ENCODE measurements around the gene PRG2.

The PRG2 gene

DNA sequence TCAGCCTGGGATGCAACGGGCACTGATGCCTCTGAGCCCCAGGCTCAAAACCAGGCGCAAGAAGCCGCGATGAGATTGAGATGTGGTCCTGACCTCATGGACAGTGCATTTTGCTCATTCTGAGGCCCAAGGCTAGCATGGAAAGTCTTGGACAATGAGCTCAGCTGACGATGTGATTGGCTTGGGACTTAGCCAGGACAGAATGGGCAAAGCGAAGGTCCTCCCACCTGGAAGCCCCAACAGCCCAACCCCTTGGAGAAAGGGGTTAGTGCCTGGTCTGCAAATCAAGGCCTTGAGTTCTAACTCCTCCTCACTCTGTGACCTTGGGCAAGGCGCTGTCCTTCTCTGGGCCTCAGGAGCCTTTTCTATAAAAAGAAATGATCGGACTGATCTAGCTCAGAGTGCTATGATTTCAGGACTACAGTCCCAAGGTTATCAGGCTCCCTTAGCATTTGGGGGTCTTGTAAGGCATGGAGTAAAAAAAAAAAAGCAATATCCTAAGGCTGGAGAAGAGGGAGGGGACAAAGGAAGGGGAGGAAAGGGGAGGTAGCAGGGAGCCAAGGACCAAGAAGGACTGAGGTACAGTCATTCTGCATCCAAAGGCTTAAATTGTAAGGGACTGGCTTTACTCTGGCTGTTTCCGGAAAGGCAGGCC lies 33.8 kb upstream of the PRG2 start:
- peak overlapping the region; percentile 85 for H3K4me3 ChIP-seq (ENCODE audit: low read length)
- H3K4me1 ChIP-seq (ENCODE audit: low read length), result peaks cover 78% of the 10 kb centered on the region
- no peak overlapping the region for H2AFZ ChIP-seq (ENCODE audit: low read depth, low read length)
- TF ChIP-seq EZH2phosphoT487 (IDR thresholded peaks at IDR 0.05; ENCODE audit: low read depth), result no peak
- no peak for TF ChIP-seq CTCF (IDR thresholded peaks at IDR 0.05; ENCODE audit: low read depth, low read length)
- peaks cover 73% of the 10 kb centered on the region for H3K79me2 ChIP-seq (ENCODE audit: low read length)
- peaks cover 69% of the 10 kb centered on the region for H3K36me3 ChIP-seq (replicated peaks; ENCODE audit: low read depth, low read length)
- peaks cover 48% of the 10 kb centered on the region for H4K20me1 ChIP-seq (ENCODE audit: insufficient read depth, low read length)
- peak overlapping the region; percentile 94 for H3K9ac ChIP-seq (ENCODE audit: low read length)
- peak overlapping the region; percentile 92 for H3K4me2 ChIP-seq (ENCODE audit: low read length)
- H3K27me3 ChIP-seq (ENCODE audit: low read depth, low read length), result no peaks in the 10 kb centered on the region
- peak overlapping the region; percentile 94 for H3K27ac ChIP-seq (ENCODE audit: low read length)
- H3K9me3 ChIP-seq (ENCODE audit: insufficient read depth, low read length), result no peaks in the 10 kb centered on the region

- Histone ChIP-seq H3K9ac (ENCODE audit: low read length) (peak overlapping the region; percentile 34), H3K36me3 (replicated peaks; ENCODE audit: low read depth, low read length) (peaks cover 82% of the 10 kb centered on the region), H3K4me1 (ENCODE audit: low read length) (peaks cover 90% of the 10 kb centered on the region), H3K27me3 (ENCODE audit: low read depth, low read length) (no peaks in the 10 kb centered on the region), H2AFZ (ENCODE audit: low read depth, low read length) (no peak overlapping the region), H3K79me2 (ENCODE audit: low read length) (peaks cover 89% of the 10 kb centered on the region), H3K4me3 (ENCODE audit: low read length) (peak overlapping the region; percentile 85), H3K4me2 (ENCODE audit: low read length) (peak overlapping the region; percentile 92), H3K27ac (ENCODE audit: low read length) (peak overlapping the region; percentile 94), H4K20me1 (ENCODE audit: insufficient read depth, low read length) (peaks cover 64% of the 10 kb centered on the region), H3K9me3 (ENCODE audit: insufficient read depth, low read length) (no peaks in the 10 kb centered on the region)
- TF ChIP-seq CTCF (IDR thresholded peaks at IDR 0.05; ENCODE audit: low read depth, low read length), result no peak
- TF ChIP-seq EZH2phosphoT487 (IDR thresholded peaks at IDR 0.05; ENCODE audit: low read depth), result no peak
Observed at GRCh38 chr11:57422669-57423068, 32.2 kb upstream of the PRG2 start.

GRCh38 chr11:57421805-57422204 lies 31.4 kb upstream of the PRG2 start:
- Histone ChIP-seq H3K36me3 (replicated peaks; ENCODE audit: low read depth, low read length) (peaks cover 90% of the 10 kb centered on the region), H3K27ac (ENCODE audit: low read length) (peak overlapping the region; percentile 94), H3K9me3 (ENCODE audit: insufficient read depth, low read length) (no peaks in the 10 kb centered on the region), H3K79me2 (ENCODE audit: low read length) (peaks cover 97% of the 10 kb centered on the region), H3K27me3 (ENCODE audit: low read depth, low read length) (no peaks in the 10 kb centered on the region), H3K4me3 (ENCODE audit: low read length) (0 out of 2 replicates have a peak overlapping the region, but pooled peaks have one; percentile 1), H4K20me1 (ENCODE audit: insufficient read depth, low read length) (peaks cover 73% of the 10 kb centered on the region), H3K4me1 (ENCODE audit: low read length) (peaks cover 92% of the 10 kb centered on the region), H2AFZ (ENCODE audit: low read depth, low read length) (no peak overlapping the region), H3K4me2 (ENCODE audit: low read length) (peak overlapping the region; percentile 92), H3K9ac (ENCODE audit: low read length) (no peak overlapping the region)
- no peak for TF ChIP-seq EZH2phosphoT487 (IDR thresholded peaks at IDR 0.05; ENCODE audit: low read depth)
- TF ChIP-seq CTCF (IDR thresholded peaks at IDR 0.05; ENCODE audit: low read depth, low read length), result no peak

DNA sequence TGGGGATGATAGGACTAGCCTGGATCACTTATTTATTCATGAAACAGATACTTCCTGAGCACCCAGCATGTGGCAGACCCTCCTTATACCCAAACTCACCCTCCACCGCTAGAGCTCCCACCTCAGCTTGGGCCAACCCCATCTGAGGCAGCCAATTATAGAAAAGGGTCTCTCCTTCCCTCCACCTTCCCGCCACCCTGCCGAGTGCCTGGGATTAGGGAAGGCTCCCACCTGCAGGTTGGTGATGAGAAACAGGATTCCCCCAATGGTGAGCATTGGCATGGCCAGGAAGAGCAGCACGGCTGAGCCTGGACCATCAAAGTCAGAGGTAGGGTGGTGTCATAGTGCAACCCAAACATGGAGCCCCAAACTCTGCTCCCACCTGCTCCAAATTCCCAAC lies 30.6 kb upstream of the PRG2 start:
- no peak for TF ChIP-seq EZH2phosphoT487 (IDR thresholded peaks at IDR 0.05; ENCODE audit: low read depth)
- Histone ChIP-seq H3K36me3 (replicated peaks; ENCODE audit: low read depth, low read length) (peaks cover 91% of the 10 kb centered on the region), H3K9me3 (ENCODE audit: insufficient read depth, low read length) (no peaks in the 10 kb centered on the region), H4K20me1 (ENCODE audit: insufficient read depth, low read length) (peaks cover 80% of the 10 kb centered on the region), H3K79me2 (ENCODE audit: low read length) (peaks cover 97% of the 10 kb centered on the region), H2AFZ (ENCODE audit: low read depth, low read length) (no peak overlapping the region), H3K4me2 (ENCODE audit: low read length) (peak overlapping the region; percentile 92), H3K27ac (ENCODE audit: low read length) (peak overlapping the region; percentile 94), H3K4me3 (ENCODE audit: low read length) (no peak overlapping the region), H3K9ac (ENCODE audit: low read length) (no peak overlapping the region), H3K27me3 (ENCODE audit: low read depth, low read length) (no peaks in the 10 kb centered on the region), H3K4me1 (ENCODE audit: low read length) (peaks cover 96% of the 10 kb centered on the region)
